Left lung (tissue), 10 donors: ENCODE data around the gene GCDH. TPM values are rescaled to one million over a fixed set of nuclear protein-coding genes. Genes with fewer than 3 reads are reported as not detected.
A peak's percentile ranks its signal among the peaks of the same experiment; 100 is the strongest.

Source experiments
- ATAC-seq: fragments of 200-7000 bp; cut with Tn5 transposase; one replicate; pipeline ENCODE4 v1.9.1; 2020; ENCODE audit warnings: moderate library complexity
- DNase-seq, 4 donors: peaks; one replicate each; pipeline ENCODE4 v3.0.0-alpha.2; 2013 to 2020
- H3K27ac ChIP-seq, 2 donors: fragments of 200-600 bp; sonication (generic) in 1 of 2; one replicate each; pipeline versions ENCODE4 v1.5.0 to v1.8.0; 2020 to 2021
- H3K27me3 ChIP-seq, 2 donors: fragments of 200-600 bp; sonication (generic) in 1 of 2; one replicate each; pipeline versions ENCODE4 v1.5.0 to v1.8.0; 2020 to 2021
- H3K36me3 ChIP-seq, 2 donors: fragments of 200-600 bp; sonication (generic) in 1 of 2; one replicate each; pipeline versions ENCODE4 v1.5.0 to v1.8.0; 2020 to 2021
- H3K4me1 ChIP-seq, 2 donors: fragments of 200-600 bp; one replicate each; pipeline ENCODE4 v1.8.0; 2021
- H3K4me3 ChIP-seq, 2 donors: fragments of 200-600 bp; sonication (generic) in 1 of 2; one replicate each; pipeline versions ENCODE4 v1.5.0 to v1.8.0; 2020 to 2021; ENCODE audit warnings: mild to moderate bottlenecking in 1 of 2
- H3K9me3 ChIP-seq, 2 donors: fragments of 200-600 bp; sonication (generic) in 1 of 2; one replicate each; pipeline versions ENCODE4 v1.5.0 to v1.8.0; 2020 to 2021
- intact Hi-C, 2 donors: fragments of 100-400 bp; cut with DNase I; formaldehyde crosslinking; loops; one replicate each; pipeline versions ENCODE4 v1.11.2 to v1.14.2; 2022
- microRNA-seq, 2 donors: library from miRNA; unstranded; fragments of <30 nt; microRNA quantifications; one replicate each; pipeline ENCODE4, GENCODE V29; 2019
- polyA plus RNA-seq, 6 donors: library from polyadenylated mRNA; unstranded; fragments of 120-200 nt; gene quantifications; one replicate each; pipeline ENCODE4 v1.2.1, GENCODE V29; 2013; ENCODE audit not compliant: insufficient read length in 6 of 6
- total RNA-seq, 2 donors: library from RNA; stranded (reverse); fragmentation: NEBNext Ultra II Directional; extraction: Animal tissue kit (Norgen Biotek cat#: 25700); gene quantifications; one replicate each; pipeline ENCODE4 v1.2.1, GENCODE V29; 2021
- TF ChIP-seq, protein P1 (sequence below), 2 donors: fragments of 200-600 bp; sonication (generic) in 1 of 2; IDR thresholded peaks; one replicate each; pipeline versions ENCODE4 v1.5.0 to v1.8.0; 2021; ENCODE audit warnings: antibody characterized with exemption in 2 of 2
- donor health status: DM: no; HTN: yes; CAD: no.
- donor health status: DM: no; HTN: no; CAD: no.

Gene GCDH
- total and polyA plus RNA-seq, 8 donors = 23.6 to 29.2 (median 26.9) TPM

DNA sequence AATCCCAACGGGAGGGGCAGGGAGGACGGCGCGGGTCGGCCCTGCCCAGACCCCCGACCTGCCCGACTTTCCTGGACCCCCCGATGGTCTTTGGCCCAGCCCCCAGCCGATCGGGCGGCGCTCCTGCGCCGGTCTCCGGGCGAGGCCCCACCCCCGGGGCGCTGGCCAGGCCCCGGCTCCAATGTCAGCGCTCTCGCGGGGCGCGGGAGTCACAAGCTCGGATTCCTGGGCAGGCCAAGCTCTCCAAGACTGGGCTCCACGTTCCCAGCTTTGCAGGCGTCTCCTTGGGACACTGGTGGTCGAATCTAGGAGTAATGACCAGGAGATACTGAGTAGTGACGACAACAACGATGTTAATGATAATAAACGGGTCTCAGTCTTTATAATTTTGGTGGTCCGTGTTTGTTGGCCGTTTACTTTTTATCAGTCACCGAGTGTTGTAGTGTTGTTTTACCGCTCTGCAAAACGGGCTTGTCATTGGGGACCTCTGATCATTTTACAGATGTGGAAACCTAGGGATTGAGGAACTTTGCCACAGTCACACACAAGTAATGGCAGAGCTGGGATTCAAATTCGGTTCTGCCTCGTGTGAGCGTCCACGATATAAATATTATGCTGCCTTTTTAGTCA lies 55.2 kb downstream of the GCDH start:
- Histone ChIP-seq H3K4me1 (peaks cover 10 to 88% of the 10 kb centered on the region in 2 donors), H3K9me3 (no peaks in the 10 kb centered on the region), H3K27ac (peak overlapping the region; percentile 90 to 94), H3K36me3 (peaks cover 0 to 77% of the 10 kb centered on the region in 2 donors), H3K27me3 (no peaks in the 10 kb centered on the region), H3K4me3 (peak overlapping the region; percentile 85 to 93)
- intact Hi-C loops = no loop called here
- TF ChIP-seq, protein P1, sequence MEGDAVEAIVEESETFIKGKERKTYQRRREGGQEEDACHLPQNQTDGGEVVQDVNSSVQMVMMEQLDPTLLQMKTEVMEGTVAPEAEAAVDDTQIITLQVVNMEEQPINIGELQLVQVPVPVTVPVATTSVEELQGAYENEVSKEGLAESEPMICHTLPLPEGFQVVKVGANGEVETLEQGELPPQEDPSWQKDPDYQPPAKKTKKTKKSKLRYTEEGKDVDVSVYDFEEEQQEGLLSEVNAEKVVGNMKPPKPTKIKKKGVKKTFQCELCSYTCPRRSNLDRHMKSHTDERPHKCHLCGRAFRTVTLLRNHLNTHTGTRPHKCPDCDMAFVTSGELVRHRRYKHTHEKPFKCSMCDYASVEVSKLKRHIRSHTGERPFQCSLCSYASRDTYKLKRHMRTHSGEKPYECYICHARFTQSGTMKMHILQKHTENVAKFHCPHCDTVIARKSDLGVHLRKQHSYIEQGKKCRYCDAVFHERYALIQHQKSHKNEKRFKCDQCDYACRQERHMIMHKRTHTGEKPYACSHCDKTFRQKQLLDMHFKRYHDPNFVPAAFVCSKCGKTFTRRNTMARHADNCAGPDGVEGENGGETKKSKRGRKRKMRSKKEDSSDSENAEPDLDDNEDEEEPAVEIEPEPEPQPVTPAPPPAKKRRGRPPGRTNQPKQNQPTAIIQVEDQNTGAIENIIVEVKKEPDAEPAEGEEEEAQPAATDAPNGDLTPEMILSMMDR (IDR thresholded peaks at IDR 0.05) = no peak
- ATAC-seq = peak; percentile 89
- peak; percentile 36 to 92 (median 78) for DNase-seq

DNA sequence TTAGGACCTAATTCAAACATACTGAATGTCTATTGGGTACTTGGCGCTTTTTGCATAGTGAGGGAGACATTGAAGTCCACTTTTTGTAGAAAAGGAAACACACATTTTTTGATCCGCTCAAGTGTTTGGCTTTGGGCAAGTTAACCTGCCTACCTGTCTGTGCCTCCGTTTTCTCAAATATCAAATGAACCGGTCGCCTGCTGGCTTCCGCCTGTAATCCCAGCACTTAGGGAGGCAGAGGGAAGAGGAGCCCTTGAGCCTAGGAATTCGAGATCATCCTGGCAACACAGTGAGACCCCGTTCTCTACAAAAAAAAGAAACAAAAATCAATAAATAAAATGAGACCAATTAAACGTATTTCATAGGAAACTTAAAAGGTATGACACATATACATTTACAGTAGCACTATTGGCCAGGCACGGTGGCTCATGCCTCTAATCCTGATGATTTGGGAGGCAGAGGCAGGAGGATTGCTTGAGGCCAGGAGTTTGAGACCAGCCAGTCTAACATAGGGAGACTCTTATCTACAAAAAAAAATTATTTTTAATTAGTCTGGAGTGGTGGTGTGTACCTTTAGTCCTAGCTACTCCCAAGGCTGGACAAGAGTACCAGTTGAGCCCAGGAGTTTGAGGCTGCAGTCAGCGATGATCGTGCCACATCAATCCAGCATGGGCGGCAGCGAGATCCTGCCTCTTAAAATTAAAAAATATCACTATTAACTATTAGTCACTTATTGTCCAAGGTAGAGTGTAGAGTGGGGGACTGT lies 56.0 kb downstream of the GCDH start:
- Histone ChIP-seq H3K27me3 (no peaks in the 10 kb centered on the region), H3K4me1 (peaks cover 5 to 87% of the 10 kb centered on the region in 2 donors), H3K36me3 (peaks cover 0 to 77% of the 10 kb centered on the region in 2 donors), H3K27ac (peak overlapping the region; percentile 90 to 94), H3K4me3 (peak overlapping the region; percentile 85 to 93), H3K9me3 (no peaks in the 10 kb centered on the region)
- no peak for DNase-seq
- TF ChIP-seq, protein P1 (IDR thresholded peaks at IDR 0.05) = no peak
- intact Hi-C loops = no loop called here
- ATAC-seq = no peak

DNA sequence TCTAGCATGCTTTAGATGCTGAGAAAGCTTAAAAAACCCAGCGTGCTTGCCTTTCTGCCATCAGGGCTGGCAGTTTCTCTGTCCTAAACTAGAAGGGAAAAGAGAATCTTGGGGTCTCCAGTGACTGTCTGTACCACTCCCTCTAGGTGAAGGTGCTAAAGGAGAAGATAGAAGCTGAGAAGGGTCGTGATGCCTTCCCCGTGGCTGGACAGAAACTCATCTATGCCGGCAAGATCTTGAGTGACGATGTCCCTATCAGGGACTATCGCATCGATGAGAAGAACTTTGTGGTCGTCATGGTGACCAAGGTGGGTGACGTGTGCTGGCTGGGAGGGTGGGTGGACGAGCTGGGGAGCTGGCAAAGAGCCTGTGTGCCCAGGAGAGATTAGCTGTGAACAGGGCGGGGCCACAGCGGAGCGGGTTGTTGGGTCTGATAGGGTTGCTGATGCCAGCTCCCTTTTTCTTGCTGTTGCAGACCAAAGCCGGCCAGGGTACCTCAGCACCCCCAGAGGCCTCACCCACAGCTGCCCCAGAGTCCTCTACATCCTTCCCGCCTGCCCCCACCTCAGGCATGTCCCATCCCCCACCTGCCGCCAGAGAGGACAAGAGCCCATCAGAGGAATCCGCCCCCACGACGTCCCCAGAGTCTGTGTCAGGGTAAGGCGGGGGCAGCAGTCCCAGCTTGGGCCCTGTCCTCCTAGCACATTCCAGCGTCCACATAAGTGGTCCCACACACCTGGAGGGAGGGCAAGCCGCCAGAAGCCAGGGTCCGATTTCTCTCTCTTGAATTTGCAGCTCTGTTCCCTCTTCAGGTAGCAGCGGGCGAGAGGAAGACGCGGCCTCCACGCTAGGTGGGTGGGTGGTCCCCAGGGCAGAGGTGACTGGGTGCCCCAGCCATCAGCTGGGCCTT lies 57.0 kb downstream of the GCDH start:
- H3K36me3 ChIP-seq = peaks cover 0 to 77% of the 10 kb centered on the region in 2 donors
- H3K27me3 ChIP-seq = no peaks in the 10 kb centered on the region
- intact Hi-C loops = no loop called here
- peak overlapping the region in 1 of 2 donors; percentile 94 for H3K27ac ChIP-seq
- no peaks in the 10 kb centered on the region for H3K9me3 ChIP-seq
- peak overlapping the region in 1 of 2 donors; percentile 93 for H3K4me3 ChIP-seq
- TF ChIP-seq, protein P1 (IDR thresholded peaks at IDR 0.05) = no peak
- DNase-seq = peak in 1 of 4 donors; percentile 73
- ATAC-seq = no peak
- H3K4me1 ChIP-seq = peaks cover 5 to 87% of the 10 kb centered on the region in 2 donors

DNA sequence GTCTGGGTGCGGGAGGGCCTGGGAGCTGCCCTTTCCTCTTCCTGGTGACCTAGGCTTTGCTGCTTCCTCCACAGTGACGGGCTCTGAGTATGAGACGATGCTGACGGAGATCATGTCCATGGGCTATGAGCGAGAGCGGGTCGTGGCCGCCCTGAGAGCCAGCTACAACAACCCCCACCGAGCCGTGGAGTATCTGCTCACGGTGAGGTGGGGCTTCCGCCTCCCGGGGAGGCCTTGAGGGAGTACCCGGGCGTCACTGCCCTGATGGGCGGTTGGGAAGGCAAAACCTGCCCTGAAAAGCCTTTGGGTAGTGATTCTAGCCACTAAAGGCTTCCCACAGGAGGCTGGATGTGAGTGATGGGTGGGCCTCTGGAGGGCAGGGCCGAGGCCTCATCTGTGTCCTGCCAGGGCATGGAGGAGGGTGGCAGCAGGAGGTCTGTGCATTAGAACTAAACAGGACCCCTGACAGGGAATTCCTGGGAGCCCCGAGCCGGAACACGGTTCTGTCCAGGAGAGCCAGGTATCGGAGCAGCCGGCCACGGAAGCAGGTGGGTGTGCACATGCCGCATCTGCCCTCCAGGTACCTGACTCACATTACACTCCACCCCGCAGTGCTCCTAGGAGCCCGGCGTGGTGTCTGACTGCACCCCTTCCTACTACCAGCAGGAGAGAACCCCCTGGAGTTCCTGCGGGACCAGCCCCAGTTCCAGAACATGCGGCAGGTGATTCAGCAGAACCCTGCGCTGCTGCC lies 57.8 kb downstream of the GCDH start:
- DNase-seq (peak in 1 of 4 donors; percentile 69), ATAC-seq (no peak)
- TF ChIP-seq, protein P1 (IDR thresholded peaks at IDR 0.05) = no peak
- no peak overlapping the region for H3K4me3 ChIP-seq
- H3K27me3 ChIP-seq = no peaks in the 10 kb centered on the region
- intact Hi-C loops = no loop called here
- H3K36me3 ChIP-seq = peaks cover 0 to 77% of the 10 kb centered on the region in 2 donors
- H3K4me1 ChIP-seq = peaks cover 3 to 87% of the 10 kb centered on the region in 2 donors
- H3K9me3 ChIP-seq = no peaks in the 10 kb centered on the region
- H3K27ac ChIP-seq = no peak overlapping the region

Small RNAs within 50 kb of the gene (microRNA-seq; reads per million reads assigned to microRNA genes)
- gene MIR5695 (0 to 0.17 reads per million in 2 donors), gene MIR6515 (1.3 to 1.5 reads per million in 2 donors), gene MIR6794 (0 reads per million in 2 donors)

Other genes starting within 250 kb of the GCDH start
- gene MAN2B1, start 224.4 kb upstream of the GCDH start, total RNA-seq = 100 to 1,000 TPM; 164 to 176 TPM
- gene MAN2B1, start 224.4 kb upstream of the GCDH start, polyA plus RNA-seq = 10 to 100 TPM; 31.7 to 42.8 (median 38.1) TPM
- gene WDR83, start 224.4 kb upstream of the GCDH start, total RNA-seq = 10 to 100 TPM in 1 of 2 donors, 1 to 10 TPM in 1; 9.0 to 10.8 TPM
- 10 to 100 TPM; 21.7 to 27.1 (median 23.2) TPM for gene WDR83, start 224.4 kb upstream of the GCDH start, polyA plus RNA-seq
- gene DHPS, start 209.3 kb upstream of the GCDH start, total RNA-seq = 10 to 100 TPM; 63.8 to 70.1 TPM
- 10 to 100 TPM; 81.4 to 96.9 (median 84.1) TPM for gene DHPS, start 209.3 kb upstream of the GCDH start, polyA plus RNA-seq
- not detected for gene GNG14, start 203.2 kb upstream of the GCDH start, total RNA-seq
- under 1 TPM in 2 of 6 donors, not detected in 4; 0.55 to 0.73 TPM for gene GNG14, start 203.2 kb upstream of the GCDH start, polyA plus RNA-seq
- 1 to 10 TPM; 6.0 to 6.9 TPM for gene FBXW9, start 194.5 kb upstream of the GCDH start, total RNA-seq
- 10 to 100 TPM in 5 of 6 donors, 1 to 10 TPM in 1; 9.0 to 13.1 (median 10.9) TPM for gene FBXW9, start 194.5 kb upstream of the GCDH start, polyA plus RNA-seq
- gene TNPO2, start 167.2 kb upstream of the GCDH start, total RNA-seq = 10 to 100 TPM; 54.8 to 64.3 TPM
- 10 to 100 TPM; 76.5 to 92.6 (median 80.3) TPM for gene TNPO2, start 167.2 kb upstream of the GCDH start, polyA plus RNA-seq
- gene TRIR, start 156.5 kb upstream of the GCDH start, total RNA-seq = 100 to 1,000 TPM; 115 to 128 TPM
- gene TRIR, start 156.5 kb upstream of the GCDH start, polyA plus RNA-seq = 100 to 1,000 TPM; 130 to 183 (median 151) TPM
- 10 to 100 TPM; 70.4 to 71.2 TPM for gene GET3, start 153.7 kb upstream of the GCDH start, total RNA-seq
- 10 to 100 TPM; 51.4 to 66.2 (median 56.2) TPM for gene GET3, start 153.7 kb upstream of the GCDH start, polyA plus RNA-seq
- not detected for gene BEST2, start 139.4 kb upstream of the GCDH start, total RNA-seq
- under 1 TPM in 4 of 6 donors, not detected in 2; 0.08 to 0.17 (median 0.12) TPM for gene BEST2, start 139.4 kb upstream of the GCDH start, polyA plus RNA-seq
- gene HOOK2, start 115.6 kb upstream of the GCDH start, total RNA-seq = 10 to 100 TPM; 57.7 to 57.9 TPM
- gene HOOK2, start 115.6 kb upstream of the GCDH start, polyA plus RNA-seq = 10 to 100 TPM; 59.8 to 91.2 (median 78.8) TPM
- 100 to 1,000 TPM; 131 to 135 TPM for gene JUNB, start 99.7 kb upstream of the GCDH start, total RNA-seq
- gene JUNB, start 99.7 kb upstream of the GCDH start, polyA plus RNA-seq = 100 to 1,000 TPM in 1 of 6 donors, 10 to 100 TPM in 5; 11.7 to 278 (median 53.7) TPM
- gene PRDX2, start 89.4 kb upstream of the GCDH start, total RNA-seq = 100 to 1,000 TPM; 186 to 217 TPM
- 100 to 1,000 TPM; 219 to 267 (median 249) TPM for gene PRDX2, start 89.4 kb upstream of the GCDH start, polyA plus RNA-seq
- gene THSD8, start 89.1 kb upstream of the GCDH start, total RNA-seq = 1 to 10 TPM; 6.6 to 9.0 TPM
- gene THSD8, start 89.1 kb upstream of the GCDH start, polyA plus RNA-seq = 10 to 100 TPM in 1 of 6 donors, 1 to 10 TPM in 5; 2.2 to 11.6 (median 4.9) TPM
- gene RNASEH2A, start 84.6 kb upstream of the GCDH start, total RNA-seq = 10 to 100 TPM; 10.9 to 16.6 TPM
- gene RNASEH2A, start 84.6 kb upstream of the GCDH start, polyA plus RNA-seq = 10 to 100 TPM; 29.1 to 47.4 (median 34.3) TPM
- not detected for gene RTBDN, start 56.6 kb upstream of the GCDH start, total RNA-seq
- gene RTBDN, start 56.6 kb upstream of the GCDH start, polyA plus RNA-seq = under 1 TPM in 3 of 6 donors, not detected in 3; 0.17 to 0.21 (median 0.20) TPM
- gene MAST1, start 52.6 kb upstream of the GCDH start, total RNA-seq = under 1 TPM; 0.15 to 0.29 TPM
- 1 to 10 TPM; 1.2 to 2.4 (median 1.6) TPM for gene MAST1, start 52.6 kb upstream of the GCDH start, polyA plus RNA-seq
- 10 to 100 TPM; 64.8 to 72.8 TPM for gene DNASE2, start 9.7 kb upstream of the GCDH start, total RNA-seq
- 10 to 100 TPM; 18.7 to 22.2 (median 20.6) TPM for gene DNASE2, start 9.7 kb upstream of the GCDH start, polyA plus RNA-seq
- under 1 TPM in 1 of 2 donors, not detected in 1; 0.50 TPM for gene KLF1, start 4.0 kb upstream of the GCDH start, total RNA-seq
- gene KLF1, start 4.0 kb upstream of the GCDH start, polyA plus RNA-seq = 1 to 10 TPM in 1 of 6 donors, under 1 TPM in 5; 0.35 to 1.2 (median 0.67) TPM
- under 1 TPM in 1 of 2 donors, not detected in 1; 0.41 TPM for gene SYCE2, start 28.1 kb downstream of the GCDH start, total RNA-seq
- 1 to 10 TPM; 2.3 to 4.1 (median 3.5) TPM for gene SYCE2, start 28.1 kb downstream of the GCDH start, polyA plus RNA-seq
- gene FARSA, start 42.6 kb downstream of the GCDH start, total RNA-seq = 10 to 100 TPM; 40.9 to 59.4 TPM
- gene FARSA, start 42.6 kb downstream of the GCDH start, polyA plus RNA-seq = 10 to 100 TPM; 35.3 to 46.2 (median 41.8) TPM
- gene CALR, start 47.4 kb downstream of the GCDH start, total RNA-seq = 1,000 to 10,000 TPM; 1,387 to 1,778 TPM
- gene CALR, start 47.4 kb downstream of the GCDH start, polyA plus RNA-seq = 100 to 1,000 TPM; 654 to 817 (median 801) TPM
- 100 to 1,000 TPM in 1 of 2 donors, 10 to 100 TPM in 1; 74.8 to 118 TPM for gene RAD23A, start 54.7 kb downstream of the GCDH start, total RNA-seq
- 10 to 100 TPM; 65.3 to 89.7 (median 75.5) TPM for gene RAD23A, start 54.7 kb downstream of the GCDH start, polyA plus RNA-seq
- 10 to 100 TPM; 14.7 to 20.5 TPM for gene GADD45GIP1, start 66.1 kb downstream of the GCDH start, total RNA-seq
- gene GADD45GIP1, start 66.1 kb downstream of the GCDH start, polyA plus RNA-seq = 10 to 100 TPM; 22.6 to 35.2 (median 28.4) TPM
- gene DAND5, start 78.4 kb downstream of the GCDH start, total RNA-seq = under 1 TPM in 1 of 2 donors, not detected in 1; 0.13 TPM
- under 1 TPM; 0.15 to 0.54 (median 0.32) TPM for gene DAND5, start 78.4 kb downstream of the GCDH start, polyA plus RNA-seq
- 100 to 1,000 TPM; 166 to 237 TPM for gene NFIX, start 104.3 kb downstream of the GCDH start, total RNA-seq
- 100 to 1,000 TPM in 4 of 6 donors, 10 to 100 TPM in 2; 92.6 to 139 (median 111) TPM for gene NFIX, start 104.3 kb downstream of the GCDH start, polyA plus RNA-seq
- 10 to 100 TPM; 15.4 to 32.9 TPM for gene LYL1, start 211.7 kb downstream of the GCDH start, total RNA-seq
- 10 to 100 TPM in 2 of 6 donors, 1 to 10 TPM in 4; 5.3 to 10.9 (median 8.8) TPM for gene LYL1, start 211.7 kb downstream of the GCDH start, polyA plus RNA-seq
- 10 to 100 TPM; 24.2 to 46.2 TPM for gene TRMT1, start 225.6 kb downstream of the GCDH start, total RNA-seq
- 10 to 100 TPM; 28.0 to 37.6 (median 33.9) TPM for gene TRMT1, start 225.6 kb downstream of the GCDH start, polyA plus RNA-seq
- 10 to 100 TPM; 65.1 to 92.5 TPM for gene NACC1, start 227.1 kb downstream of the GCDH start, total RNA-seq
- gene NACC1, start 227.1 kb downstream of the GCDH start, polyA plus RNA-seq = 10 to 100 TPM; 14.9 to 23.4 (median 19.5) TPM